OCI-LY1 (cell line): ENCODE data around the gene MISFA.

Source experiments
- EZH2 ChIP-seq: fragments of 200-600 bp; sonication (generic), shearing (Covaris generic); IDR thresholded peaks from 2 replicates; pipeline ENCODE4 v1.8.0; 2017; ENCODE audit warnings: borderline replicate concordance, mixed run types, mild to moderate bottlenecking, antibody characterized with exemption, low read length, moderate library complexity, mixed read lengths
- TF ChIP-seq, protein P1 (sequence below): fragments of 200-600 bp; sonication (generic), shearing (Covaris generic); IDR thresholded peaks from 2 replicates; pipeline ENCODE4 v1.5.1; 2017; ENCODE audit warnings: mild to moderate bottlenecking, antibody characterized with exemption, low read length, moderate library complexity, mixed read lengths

DNA sequence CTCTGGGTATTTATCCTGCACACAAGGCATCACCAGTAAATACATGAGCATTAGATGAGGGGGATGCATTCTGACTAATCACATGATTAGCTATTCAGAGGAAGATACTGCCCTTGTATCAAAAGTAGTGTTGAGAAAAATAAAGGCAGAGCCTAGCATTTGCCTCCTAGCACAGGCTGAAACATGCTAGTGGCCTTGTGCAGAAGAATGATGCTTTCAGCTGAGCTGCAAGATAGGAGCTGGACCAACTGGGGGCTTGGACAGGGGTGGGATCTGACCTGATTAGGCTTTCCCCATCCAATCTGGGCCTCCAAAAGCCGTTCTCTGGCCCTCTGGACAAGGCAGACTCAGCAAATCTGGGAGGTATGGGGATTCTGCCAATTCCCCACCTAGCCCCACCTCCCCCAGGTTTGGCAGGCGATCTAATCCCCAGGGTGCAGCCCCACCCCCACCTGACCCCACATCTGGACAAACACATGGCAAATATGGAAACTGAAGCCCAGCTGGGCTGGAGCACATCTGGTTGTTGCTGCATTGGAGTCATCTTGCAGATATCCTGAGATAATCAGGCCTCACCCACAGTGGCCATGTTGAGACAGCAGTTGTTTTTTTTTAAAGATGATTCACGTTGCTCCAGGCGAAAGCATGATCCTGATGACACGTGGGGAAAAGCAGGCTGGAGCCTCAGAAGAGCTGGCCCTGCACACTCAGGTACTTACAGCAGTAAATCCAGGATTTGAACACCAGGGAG is 4.4 kb upstream of the MISFA start:
- TF ChIP-seq, protein P1, sequence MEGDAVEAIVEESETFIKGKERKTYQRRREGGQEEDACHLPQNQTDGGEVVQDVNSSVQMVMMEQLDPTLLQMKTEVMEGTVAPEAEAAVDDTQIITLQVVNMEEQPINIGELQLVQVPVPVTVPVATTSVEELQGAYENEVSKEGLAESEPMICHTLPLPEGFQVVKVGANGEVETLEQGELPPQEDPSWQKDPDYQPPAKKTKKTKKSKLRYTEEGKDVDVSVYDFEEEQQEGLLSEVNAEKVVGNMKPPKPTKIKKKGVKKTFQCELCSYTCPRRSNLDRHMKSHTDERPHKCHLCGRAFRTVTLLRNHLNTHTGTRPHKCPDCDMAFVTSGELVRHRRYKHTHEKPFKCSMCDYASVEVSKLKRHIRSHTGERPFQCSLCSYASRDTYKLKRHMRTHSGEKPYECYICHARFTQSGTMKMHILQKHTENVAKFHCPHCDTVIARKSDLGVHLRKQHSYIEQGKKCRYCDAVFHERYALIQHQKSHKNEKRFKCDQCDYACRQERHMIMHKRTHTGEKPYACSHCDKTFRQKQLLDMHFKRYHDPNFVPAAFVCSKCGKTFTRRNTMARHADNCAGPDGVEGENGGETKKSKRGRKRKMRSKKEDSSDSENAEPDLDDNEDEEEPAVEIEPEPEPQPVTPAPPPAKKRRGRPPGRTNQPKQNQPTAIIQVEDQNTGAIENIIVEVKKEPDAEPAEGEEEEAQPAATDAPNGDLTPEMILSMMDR = no peak
- TF ChIP-seq EZH2 = no peak
